Measurements from ENCODE around the gene TRIM61.
"Not testable (repeated sequence)": the region's sequence is repeated elsewhere in the genome, so short reads cannot be mapped to it uniquely, and the experiment has no call there.

DNA sequence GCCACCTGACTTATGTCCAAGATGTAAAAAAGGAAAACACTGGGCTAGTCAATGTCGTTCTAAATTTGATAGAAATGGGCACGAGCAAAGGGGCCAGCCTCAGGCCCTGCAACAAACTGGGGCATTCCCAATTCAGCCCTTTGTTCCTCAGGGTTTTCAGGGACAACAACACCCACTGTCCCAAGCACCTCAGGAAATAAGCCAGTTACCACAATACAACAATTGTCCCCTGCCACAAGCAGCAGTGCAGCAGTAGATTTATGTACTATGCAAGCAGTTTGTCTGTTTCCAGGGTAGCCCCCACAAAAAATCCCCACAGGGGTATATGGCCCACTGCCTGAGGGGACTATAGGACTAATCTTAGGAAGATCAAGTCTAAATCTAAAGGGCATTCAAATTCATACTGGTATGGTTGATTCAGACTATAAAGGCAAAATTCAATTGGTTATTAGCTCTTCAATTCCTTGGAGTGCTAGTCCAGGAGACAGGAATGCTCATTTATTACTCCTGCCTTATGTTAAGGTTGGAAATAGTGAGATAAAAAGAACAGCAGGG, 21.1 kb upstream of the TRIM61 start:
- TF ChIP-seq, protein P1, sequence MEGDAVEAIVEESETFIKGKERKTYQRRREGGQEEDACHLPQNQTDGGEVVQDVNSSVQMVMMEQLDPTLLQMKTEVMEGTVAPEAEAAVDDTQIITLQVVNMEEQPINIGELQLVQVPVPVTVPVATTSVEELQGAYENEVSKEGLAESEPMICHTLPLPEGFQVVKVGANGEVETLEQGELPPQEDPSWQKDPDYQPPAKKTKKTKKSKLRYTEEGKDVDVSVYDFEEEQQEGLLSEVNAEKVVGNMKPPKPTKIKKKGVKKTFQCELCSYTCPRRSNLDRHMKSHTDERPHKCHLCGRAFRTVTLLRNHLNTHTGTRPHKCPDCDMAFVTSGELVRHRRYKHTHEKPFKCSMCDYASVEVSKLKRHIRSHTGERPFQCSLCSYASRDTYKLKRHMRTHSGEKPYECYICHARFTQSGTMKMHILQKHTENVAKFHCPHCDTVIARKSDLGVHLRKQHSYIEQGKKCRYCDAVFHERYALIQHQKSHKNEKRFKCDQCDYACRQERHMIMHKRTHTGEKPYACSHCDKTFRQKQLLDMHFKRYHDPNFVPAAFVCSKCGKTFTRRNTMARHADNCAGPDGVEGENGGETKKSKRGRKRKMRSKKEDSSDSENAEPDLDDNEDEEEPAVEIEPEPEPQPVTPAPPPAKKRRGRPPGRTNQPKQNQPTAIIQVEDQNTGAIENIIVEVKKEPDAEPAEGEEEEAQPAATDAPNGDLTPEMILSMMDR (IDR thresholded peaks at IDR 0.05; ENCODE audit: borderline replicate concordance, extremely low read depth, low read length, poor library complexity, severe bottlenecking) = not testable (repeated sequence)
- TF ChIP-seq EZH2 (IDR thresholded peaks at IDR 0.05; ENCODE audit: borderline replicate concordance, low read depth, low read length, severe bottlenecking) = not testable (repeated sequence)
